IMR-90 (cell line): Measurements from ENCODE around the gene SLC25A17. TPM values are rescaled to one million over a fixed set of nuclear protein-coding genes. Genes with fewer than 3 reads are reported as not detected.
"Not testable (repeated sequence)": the region's sequence is repeated elsewhere in the genome, so short reads cannot be mapped to it uniquely, and the experiment has no call there.

Source experiments
- ATAC-seq: fragments of 200-7000 bp; cut with Tn5 transposase; 2 replicates; pipeline ENCODE4 v1.9.1; 2020; ENCODE audit warnings: low read depth, mild to moderate bottlenecking, moderate library complexity
- BruUV-seq: library from RNA; stranded (reverse); fragments of 400-500 nt; replicated peaks from 2 replicates; lab custom pipeline; 2021; lab: Mats Ljungman, UMichigan
- CTCF ChIA-PET: fragments of 300-600 bp; formaldehyde crosslinking; extraction: SDS; loops from one replicate; lab custom pipeline; 2021; ENCODE audit warnings: antibody characterized with exemption; lab: Yijun Ruan, JAX
- POLR2A ChIA-PET: fragments of 300-600 bp; sonication (Branson Sonifier 250); formaldehyde crosslinking; loops from one replicate; lab custom pipeline; 2022; ENCODE audit warnings: antibody characterized with exemption; ENCODE audit not compliant: unreplicated experiment; lab: Charles Lee
- DNase-seq: peaks from one replicate; pipeline ENCODE4 v3.0.0; 2013
- H2AFZ ChIP-seq: replicated peaks from 2 replicates; pipeline ENCODE3; 2013; ENCODE audit warnings: low read length, mild to moderate bottlenecking; ENCODE audit not compliant: poor library complexity
- H2AK5ac ChIP-seq: 2 replicates; pipeline ENCODE4 v1.6.1; 2013; ENCODE audit warnings: low read depth, low read length, inconsistent platforms
- H2AK9ac ChIP-seq: replicated peaks from 2 replicates; pipeline ENCODE3; 2013; ENCODE audit warnings: mild to moderate bottlenecking, low read depth, low read length, moderate library complexity; ENCODE audit not compliant: poor library complexity
- H2BK120ac ChIP-seq: 2 replicates; pipeline ENCODE4 v1.6.1; 2013; ENCODE audit warnings: low read depth, low read length, inconsistent platforms
- H2BK15ac ChIP-seq: 3 replicates; pipeline ENCODE4 v1.6.1; 2013; ENCODE audit warnings: low read depth, low read length, inconsistent platforms
- H2BK20ac ChIP-seq: 2 replicates; pipeline ENCODE4 v1.6.1; 2013; ENCODE audit warnings: low read depth, mild to moderate bottlenecking, inconsistent platforms, low read length, moderate library complexity
- H2BK5ac ChIP-seq: 2 replicates; pipeline ENCODE4 v1.6.1; 2013; ENCODE audit warnings: mild to moderate bottlenecking, low read depth, low read length, inconsistent platforms; ENCODE audit not compliant: poor library complexity, severe bottlenecking
- H3K14ac ChIP-seq: replicated peaks from 2 replicates; pipeline ENCODE4 v1.6.1; 2013; ENCODE audit warnings: low read depth, low read length, inconsistent platforms
- H3K18ac ChIP-seq: 2 replicates; pipeline ENCODE4 v1.6.1; 2013; ENCODE audit warnings: low read depth, low read length, control low read depth
- H3K23ac ChIP-seq: 2 replicates; pipeline ENCODE4 v1.6.1; 2013; ENCODE audit warnings: low read depth, low read length, inconsistent platforms
- H3K27ac ChIP-seq: 2 replicates; pipeline ENCODE4 v1.5.1; 2013; ENCODE audit warnings: mild to moderate bottlenecking, control low read depth, low read length; ENCODE audit not compliant: insufficient read depth
- H3K27me3 ChIP-seq: 2 replicates; pipeline ENCODE4 v1.6.1; 2013; ENCODE audit warnings: low read length; ENCODE audit not compliant: control insufficient read depth, insufficient read depth
- H3K36me3 ChIP-seq: 2 replicates; pipeline ENCODE4 v1.6.1; 2013; ENCODE audit warnings: low read length, mixed read lengths; ENCODE audit not compliant: control insufficient read depth, insufficient read depth
- H3K4ac ChIP-seq: 2 replicates; pipeline ENCODE4 v1.6.1; 2013; ENCODE audit warnings: low read depth, low read length, inconsistent platforms
- H3K4me1 ChIP-seq: 2 replicates; pipeline ENCODE4 v1.6.1; 2013; ENCODE audit warnings: low read length, mixed read lengths; ENCODE audit not compliant: control insufficient read depth, insufficient read depth
- H3K4me2 ChIP-seq: 2 replicates; pipeline ENCODE4 v1.6.1; 2013; ENCODE audit warnings: low read depth, mild to moderate bottlenecking, control low read depth, low read length, moderate library complexity
- H3K4me3 ChIP-seq: 2 replicates; pipeline ENCODE4 v1.5.1; 2013; ENCODE audit warnings: low read depth, mild to moderate bottlenecking, control low read depth, low read length, moderate library complexity; ENCODE audit not compliant: insufficient read depth
- H3K56ac ChIP-seq: 2 replicates; pipeline ENCODE4 v1.6.1; 2013; ENCODE audit warnings: low read length, inconsistent platforms; ENCODE audit not compliant: insufficient read depth; ENCODE audit errors: extremely low read depth
- H3K79me1 ChIP-seq, 2 experiments: 2 replicates each; pipeline ENCODE4 v1.6.1; 2013; ENCODE audit warnings: low read length in 2 of 2, inconsistent platforms in 1 of 2, low read depth in 1 of 2
- H3K9ac ChIP-seq: 2 replicates; pipeline ENCODE4 v1.6.1; 2013; ENCODE audit warnings: low read depth, low read length, control low read depth
- H3K9me1 ChIP-seq: 2 replicates; pipeline ENCODE4 v1.6.1; 2013; ENCODE audit warnings: low read length, inconsistent platforms; ENCODE audit not compliant: insufficient read depth
- H3K9me3 ChIP-seq: 2 replicates; pipeline ENCODE4 v1.6.1; 2013; ENCODE audit warnings: low read length; ENCODE audit not compliant: control insufficient read depth, insufficient read depth
- H4K20me1 ChIP-seq: 2 replicates; pipeline ENCODE4 v1.6.1; 2013; ENCODE audit warnings: low read length, inconsistent platforms; ENCODE audit not compliant: insufficient read depth
- H4K5ac ChIP-seq: 2 replicates; pipeline ENCODE4 v1.6.1; 2013; ENCODE audit warnings: mild to moderate bottlenecking, low read depth, low read length, control low read depth
- H4K8ac ChIP-seq, 2 experiments: 2 replicates each; pipeline ENCODE4 v1.6.1; 2013; ENCODE audit warnings: low read depth in 2 of 2, low read length in 2 of 2, control low read depth in 1 of 2, inconsistent platforms in 1 of 2
- H4K91ac ChIP-seq: 2 replicates; pipeline ENCODE4 v1.6.1; 2013; ENCODE audit warnings: low read depth, low read length, inconsistent platforms; ENCODE audit not compliant: insufficient read depth
- WGBS, 2 experiments: methylation state at CpG; one replicate each; pipeline versions ENCODE4 v1.1.5 to v1.1.7; 2013; ENCODE audit warnings: missing lambda C conversion rate in 2 of 2; ENCODE audit not compliant: insufficient read length in 1 of 2; ENCODE audit errors: extremely low coverage in 2 of 2; 5-methylcytosine and 5-hydroxymethylcytosine counted together
- dilution Hi-C: fragments of 300-500 bp; cut with HindIII; formaldehyde crosslinking; loops from one replicate; pipeline ENCODE4 v1.14.3; 2018; ENCODE audit warnings: low sequenced_read_pairs; ENCODE audit not compliant: unreplicated experiment
- in situ Hi-C: fragments of 300-500 bp; cut with MboI; formaldehyde crosslinking; loops from 3 replicates; pipeline ENCODE4 v1.14.3; 2019; ENCODE audit warnings: low sequenced_read_pairs, inconsistent platforms, mixed read lengths
- intact Hi-C: fragments of 100-400 bp; cut with micrococcal nuclease; formaldehyde crosslinking; loops from 2 replicates; pipeline ENCODE4 v1.10.0; 2022
- polyA plus RNA-seq, 3 experiments: library from polyadenylated mRNA; depleted of rRNA; stranded (reverse); fragments of >200 nt; gene quantifications; 2 replicates each; pipeline ENCODE4 v1.2.3, GENCODE V29; 2012; ENCODE audit warnings: low replicate concordance in 1 of 3
- total RNA-seq: library from RNA; depleted of rRNA; stranded (reverse); fragments of >200 nt; gene quantifications from 2 replicates; pipeline ENCODE4 v1.2.3, GENCODE V29; 2012

SLC25A17 gene
- total and polyA plus RNA-seq, 2 of the 4 experiments (the other 2 are of a cell fraction): 19.6 to 36.0 TPM

GRCh38 chr22:40758851-40759250 lies 60.3 kb downstream of the SLC25A17 start:
- DNase-seq, intact Hi-C loops, H4K91ac ChIP-seq, H4K5ac ChIP-seq, H4K20me1 ChIP-seq, H3K4ac ChIP-seq, H2AK9ac ChIP-seq, H2BK15ac ChIP-seq, H3K27ac ChIP-seq, H2BK20ac ChIP-seq, H2BK5ac ChIP-seq, H3K18ac ChIP-seq, POLR2A ChIA-PET, BruUV-seq, H3K27me3 ChIP-seq, H3K23ac ChIP-seq, ATAC-seq, H4K8ac ChIP-seq, H2AK5ac ChIP-seq, H3K9ac ChIP-seq, H3K79me1 ChIP-seq, in situ Hi-C loops, H3K4me2 ChIP-seq, H3K36me3 ChIP-seq, H3K4me3 ChIP-seq, H3K4me1 ChIP-seq, H3K9me1 ChIP-seq, H3K14ac ChIP-seq, H3K56ac ChIP-seq, H3K9me3 ChIP-seq, H2BK120ac ChIP-seq, dilution Hi-C loops, H2AFZ ChIP-seq: not testable (repeated sequence)
- CTCF ChIA-PET: interaction anchor here (2.0 kb wide), 1 partner anchor 73 kb away, joined by 9 read pairs; no protein-coding TSS in a partner anchor
- 100% methylated on average over 2 of the region's 13 CpGs; no CpG with 5 or more reads in 1 of the 2 experiments for WGBS, 2 experiments
